Adipocyte (in vitro differentiated cells): ENCODE measurements around the gene KCNS1.
A peak's percentile ranks its signal among the peaks of the same experiment; 100 is the strongest.
"Not testable (repeated sequence)": the region's sequence is repeated elsewhere in the genome, so short reads cannot be mapped to it uniquely, and the experiment has no call there.

Source experiments
- DNase-seq: peaks from one replicate; pipeline ENCODE4 v3.0.0-alpha.2; 2015; ENCODE audit warnings: low read depth
- H3K27me3 ChIP-seq: replicated peaks from 2 replicates; pipeline ENCODE4 v1.7.0; 2013; ENCODE audit warnings: mild to moderate bottlenecking, low read length, moderate library complexity; ENCODE audit not compliant: control insufficient read depth, insufficient read depth
- H3K36me3 ChIP-seq: 2 replicates; pipeline ENCODE4 v1.7.0; 2013; ENCODE audit warnings: low read length, mild to moderate bottlenecking, moderate library complexity; ENCODE audit not compliant: control insufficient read depth, insufficient read depth, severe bottlenecking
- H3K4me1 ChIP-seq: 2 replicates; pipeline ENCODE4 v1.7.0; 2013; ENCODE audit warnings: mild to moderate bottlenecking, low read length, moderate library complexity; ENCODE audit not compliant: control insufficient read depth, insufficient read depth
- H3K4me3 ChIP-seq: 2 replicates; pipeline ENCODE4 v1.7.0; 2013; ENCODE audit warnings: mild to moderate bottlenecking, low read length, moderate library complexity
- H3K9ac ChIP-seq: 2 replicates; pipeline ENCODE4 v1.7.0; 2013; ENCODE audit warnings: mild to moderate bottlenecking, low read length, moderate library complexity
- H3K9me3 ChIP-seq: 2 replicates; pipeline ENCODE4 v1.7.0; 2013; ENCODE audit warnings: mild to moderate bottlenecking, low read length, moderate library complexity; ENCODE audit not compliant: control insufficient read depth

The KCNS1 gene

DNA sequence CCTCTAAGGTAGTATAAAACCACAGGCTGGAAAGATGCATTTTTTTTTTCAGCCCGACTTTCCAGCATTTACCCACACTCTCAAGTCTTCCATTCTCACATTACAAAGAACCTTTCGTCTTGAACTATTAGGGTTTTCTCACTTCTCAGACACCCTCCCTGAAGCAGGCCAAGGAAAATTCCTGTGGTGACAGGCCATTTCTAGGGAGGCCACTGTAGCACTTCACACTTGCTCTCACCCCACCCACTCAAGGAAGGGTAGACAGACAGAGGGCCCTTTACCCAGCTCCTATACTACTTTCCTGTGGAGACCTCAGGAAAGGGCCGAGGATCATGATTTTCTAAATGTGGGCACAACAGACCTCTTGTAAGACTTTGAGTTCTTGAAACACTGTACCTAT, 27.7 kb downstream of the KCNS1 start:
- peaks cover 9% of the 10 kb centered on the region for H3K4me1 ChIP-seq
- no peaks in the 10 kb centered on the region for H3K27me3 ChIP-seq
- H3K4me3 ChIP-seq = no peak overlapping the region
- DNase-seq = no peak
- peaks cover 16% of the 10 kb centered on the region for H3K36me3 ChIP-seq
- no peaks in the 10 kb centered on the region for H3K9me3 ChIP-seq
- no peak overlapping the region for H3K9ac ChIP-seq

DNA sequence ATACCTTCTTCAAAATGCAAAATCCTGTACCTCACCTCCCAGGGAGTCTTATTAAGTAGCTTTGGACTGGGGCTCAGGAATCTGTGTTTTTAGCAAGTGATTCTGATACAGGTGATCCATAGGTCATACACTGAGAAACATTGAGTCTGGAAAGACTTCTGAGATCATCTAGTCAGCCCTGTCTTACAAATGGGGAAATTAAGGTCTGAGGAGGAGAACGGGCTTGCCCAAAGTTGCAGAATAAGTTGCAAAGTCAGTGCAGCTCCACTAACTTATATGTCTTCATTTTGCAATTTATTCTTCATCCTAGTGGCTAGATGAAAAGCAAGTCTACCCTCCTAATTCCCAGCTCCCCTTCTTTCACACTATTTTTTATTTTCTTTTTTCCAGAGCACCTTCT, 28.9 kb downstream of the KCNS1 start:
- Histone ChIP-seq H3K9ac (no peak overlapping the region), H3K4me1 (peaks cover 12% of the 10 kb centered on the region), H3K27me3 (no peaks in the 10 kb centered on the region), H3K9me3 (no peaks in the 10 kb centered on the region), H3K4me3 (no peak overlapping the region), H3K36me3 (peaks cover 16% of the 10 kb centered on the region)
- no peak for DNase-seq

DNA sequence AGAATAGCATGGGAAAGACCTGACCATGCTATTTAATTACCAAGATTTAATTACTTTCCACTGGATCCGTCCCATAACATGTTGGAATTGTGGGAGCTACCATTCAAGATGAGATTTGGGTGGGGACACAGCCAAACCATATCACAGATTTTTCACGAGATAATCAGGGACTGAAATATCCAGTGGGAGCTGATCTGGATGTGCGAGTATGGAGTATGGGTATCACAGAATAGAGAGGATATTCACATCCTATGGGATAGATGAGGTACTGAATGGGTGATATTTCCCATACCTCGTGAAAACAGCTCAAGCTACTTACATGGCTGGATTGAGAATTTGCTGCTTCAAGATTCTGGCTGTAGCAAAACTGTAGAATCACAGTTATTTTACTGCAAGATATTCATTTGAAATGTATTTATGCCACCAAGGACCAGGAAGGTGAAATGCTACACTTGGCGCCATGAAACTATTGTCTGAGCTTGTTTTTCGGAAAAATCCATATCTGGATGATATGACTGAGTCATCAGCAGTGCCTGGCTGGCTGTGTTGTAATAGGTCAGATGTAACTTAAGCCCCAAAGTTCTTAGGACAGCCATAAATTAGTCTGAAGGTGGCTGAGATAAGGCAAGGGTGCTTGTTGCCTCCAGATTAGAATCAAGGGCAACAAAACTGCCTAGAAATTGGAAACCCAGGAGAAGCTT, 29.8 kb downstream of the KCNS1 start:
- peak; percentile 51 for DNase-seq
- no peak overlapping the region for H3K4me3 ChIP-seq
- no peaks in the 10 kb centered on the region for H3K27me3 ChIP-seq
- H3K4me1 ChIP-seq = peaks cover 22% of the 10 kb centered on the region
- H3K36me3 ChIP-seq = peaks cover 10% of the 10 kb centered on the region
- no peak overlapping the region for H3K9ac ChIP-seq
- no peaks in the 10 kb centered on the region for H3K9me3 ChIP-seq

DNA sequence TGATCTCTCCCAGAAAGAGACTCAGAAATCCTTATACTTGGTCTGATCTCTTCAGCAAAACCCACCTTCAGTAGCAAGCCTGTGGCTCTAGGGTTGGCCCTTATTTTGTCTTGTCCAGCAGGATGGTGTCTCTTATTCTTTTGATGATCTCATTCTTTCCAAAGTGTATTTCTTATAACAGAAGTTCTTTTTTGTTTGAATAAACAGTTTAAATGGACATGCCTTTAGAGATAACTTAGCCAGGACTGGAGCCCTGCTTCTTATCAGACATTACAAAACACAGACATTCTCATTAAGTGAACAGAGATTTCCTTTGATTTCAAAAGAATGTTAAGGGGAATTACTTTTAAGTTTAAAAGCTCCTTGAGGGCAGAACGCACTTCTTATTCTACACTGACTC, 31.7 kb downstream of the KCNS1 start:
- no peak overlapping the region for H3K9ac ChIP-seq
- H3K27me3 ChIP-seq = no peaks in the 10 kb centered on the region
- peaks cover 27% of the 10 kb centered on the region for H3K4me1 ChIP-seq
- H3K36me3 ChIP-seq = no peaks in the 10 kb centered on the region
- no peaks in the 10 kb centered on the region for H3K9me3 ChIP-seq
- H3K4me3 ChIP-seq = no peak overlapping the region
- no peak for DNase-seq

DNA sequence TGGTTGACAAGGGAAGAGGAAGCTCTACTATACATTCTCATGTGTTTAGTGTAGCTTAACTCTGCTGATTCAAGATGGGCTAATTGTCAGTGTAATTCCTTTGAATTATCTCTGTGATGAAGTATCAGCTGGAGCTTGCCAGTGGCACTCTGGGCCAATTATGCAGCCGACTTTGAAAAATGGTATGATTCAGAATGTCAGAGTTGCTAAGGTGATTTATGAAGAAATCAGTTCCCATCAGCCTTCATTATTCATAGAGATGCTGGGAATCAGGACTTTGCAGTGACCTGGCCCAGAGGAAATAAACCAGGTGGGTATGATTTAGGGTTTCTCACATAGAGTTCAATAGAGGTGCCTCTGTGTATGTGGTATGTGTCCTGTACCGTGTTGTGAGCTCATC, 33.4 kb downstream of the KCNS1 start:
- H3K4me1 ChIP-seq = peaks cover 27% of the 10 kb centered on the region
- H3K9me3 ChIP-seq = no peaks in the 10 kb centered on the region
- no peak overlapping the region for H3K9ac ChIP-seq
- no peaks in the 10 kb centered on the region for H3K36me3 ChIP-seq
- H3K4me3 ChIP-seq = no peak overlapping the region
- DNase-seq = no peak
- no peaks in the 10 kb centered on the region for H3K27me3 ChIP-seq

DNA sequence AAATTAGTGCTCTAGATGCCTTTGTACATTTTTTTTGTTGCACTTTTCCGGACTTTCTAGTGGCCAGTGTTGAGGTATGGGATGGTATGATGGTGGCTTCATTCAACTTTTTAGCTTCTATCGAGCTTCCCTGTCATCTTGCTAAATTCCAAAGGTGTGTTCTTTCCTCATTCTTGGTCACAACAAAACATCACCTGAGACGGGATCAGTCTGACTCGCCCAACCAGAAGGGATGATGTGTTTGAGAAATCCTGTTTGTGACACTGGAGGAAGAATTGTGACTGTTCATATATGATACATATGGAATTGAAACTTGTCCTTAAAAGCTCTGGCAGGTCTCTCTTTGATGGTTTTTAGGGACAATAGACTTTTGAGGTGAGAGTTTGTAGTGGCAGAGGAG, 33.8 kb downstream of the KCNS1 start:
- Histone ChIP-seq H3K36me3 (no peaks in the 10 kb centered on the region), H3K9me3 (no peaks in the 10 kb centered on the region), H3K9ac (no peak overlapping the region), H3K27me3 (no peaks in the 10 kb centered on the region), H3K4me1 (peaks cover 27% of the 10 kb centered on the region), H3K4me3 (no peak overlapping the region)
- DNase-seq = no peak

DNA sequence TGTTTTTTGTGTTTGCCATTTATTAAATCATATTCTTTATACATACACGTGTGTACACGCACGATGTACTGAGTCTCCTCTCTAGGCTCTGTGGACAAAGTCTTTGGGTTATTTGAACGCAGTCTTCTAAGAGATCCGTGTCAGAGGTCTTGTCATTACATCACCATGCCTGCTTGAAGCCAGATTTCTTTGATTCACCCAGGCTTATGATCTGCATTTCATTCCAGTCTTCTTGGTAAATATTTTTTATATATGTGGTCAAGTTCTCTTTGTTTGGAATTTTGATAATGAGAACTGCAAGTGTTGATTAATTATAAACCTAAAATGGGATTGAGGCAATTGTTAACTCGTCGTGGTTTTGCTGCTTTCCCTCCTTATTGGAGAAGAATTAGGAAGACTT, 34.6 kb downstream of the KCNS1 start:
- Histone ChIP-seq H3K9me3 (no peaks in the 10 kb centered on the region), H3K9ac (no peak overlapping the region), H3K4me1 (peaks cover 25% of the 10 kb centered on the region), H3K27me3 (no peaks in the 10 kb centered on the region), H3K4me3 (no peak overlapping the region), H3K36me3 (no peaks in the 10 kb centered on the region)
- DNase-seq = no peak

DNA sequence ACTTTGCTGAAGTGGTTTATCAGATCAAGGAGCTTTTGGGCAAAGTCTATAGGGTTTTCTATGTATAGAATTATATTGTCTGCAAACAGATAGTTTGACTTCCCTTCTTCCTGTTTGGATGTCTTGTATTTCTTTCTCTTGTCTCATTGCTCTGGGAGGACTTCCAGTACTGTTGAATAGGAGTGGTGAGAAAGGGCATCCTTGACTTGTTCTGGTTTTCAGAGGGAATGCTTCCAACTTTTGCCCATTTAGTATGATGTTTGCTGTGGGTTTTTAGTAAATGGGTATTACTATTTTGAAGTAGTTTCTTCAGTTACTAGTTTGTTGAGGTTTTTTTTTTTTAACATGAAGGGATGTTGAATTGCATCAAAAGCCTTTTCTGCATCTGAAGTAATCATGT, 36.1 kb downstream of the KCNS1 start:
- Histone ChIP-seq H3K9me3 (no peaks in the 10 kb centered on the region), H3K9ac (no peak overlapping the region), H3K4me1 (peaks cover 21% of the 10 kb centered on the region), H3K36me3 (no peaks in the 10 kb centered on the region), H3K27me3 (no peaks in the 10 kb centered on the region), H3K4me3 (no peak overlapping the region)
- no peak for DNase-seq

DNA sequence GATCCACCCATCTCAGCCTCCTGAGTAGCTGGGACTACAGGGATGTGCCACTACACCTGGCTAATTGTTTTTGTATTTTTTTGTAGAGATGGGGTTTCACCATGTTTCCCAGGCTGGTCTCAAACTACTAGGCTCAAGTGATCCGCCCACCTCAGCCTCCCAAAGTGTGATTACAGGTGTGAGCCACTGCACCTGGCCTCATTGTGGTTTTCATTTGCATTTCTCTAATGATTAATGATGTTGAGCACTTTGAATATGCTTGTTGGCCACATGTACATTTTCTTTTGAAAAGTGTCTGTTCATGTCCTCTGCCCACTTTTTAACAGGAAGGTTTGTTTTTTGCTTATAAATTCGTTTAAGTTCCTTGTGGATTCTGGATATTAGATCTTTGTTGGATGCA, 37.8 kb downstream of the KCNS1 start:
- peaks cover 21% of the 10 kb centered on the region for H3K4me1 ChIP-seq
- H3K36me3 ChIP-seq, H3K27me3 ChIP-seq, DNase-seq, H3K9me3 ChIP-seq, H3K4me3 ChIP-seq, H3K9ac ChIP-seq: not testable (repeated sequence)

DNA sequence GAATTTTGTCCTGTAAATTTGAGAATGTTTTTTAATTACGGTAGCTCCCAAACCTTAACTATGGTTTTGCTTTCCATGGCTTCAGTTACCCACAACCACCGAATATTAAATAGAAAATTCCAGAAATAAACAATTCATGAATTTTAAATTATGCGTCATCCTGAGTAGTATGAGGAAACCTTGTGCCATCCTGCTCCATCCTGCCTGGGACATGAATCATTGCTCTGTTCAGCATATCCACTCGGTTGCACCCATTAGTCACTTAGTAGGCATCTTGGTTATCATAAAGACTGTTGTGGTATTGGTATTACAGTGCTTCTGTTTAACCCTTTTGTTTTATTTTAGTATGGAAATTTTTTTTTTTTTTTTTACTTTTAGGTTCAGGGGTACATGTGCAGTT, 39.7 kb downstream of the KCNS1 start:
- H3K9ac ChIP-seq = no peak overlapping the region
- peak; percentile 80 for DNase-seq
- H3K27me3 ChIP-seq = no peaks in the 10 kb centered on the region
- H3K4me1 ChIP-seq = peaks cover 6% of the 10 kb centered on the region
- H3K4me3 ChIP-seq = no peak overlapping the region
- no peaks in the 10 kb centered on the region for H3K9me3 ChIP-seq
- H3K36me3 ChIP-seq = peaks cover 8% of the 10 kb centered on the region

DNA sequence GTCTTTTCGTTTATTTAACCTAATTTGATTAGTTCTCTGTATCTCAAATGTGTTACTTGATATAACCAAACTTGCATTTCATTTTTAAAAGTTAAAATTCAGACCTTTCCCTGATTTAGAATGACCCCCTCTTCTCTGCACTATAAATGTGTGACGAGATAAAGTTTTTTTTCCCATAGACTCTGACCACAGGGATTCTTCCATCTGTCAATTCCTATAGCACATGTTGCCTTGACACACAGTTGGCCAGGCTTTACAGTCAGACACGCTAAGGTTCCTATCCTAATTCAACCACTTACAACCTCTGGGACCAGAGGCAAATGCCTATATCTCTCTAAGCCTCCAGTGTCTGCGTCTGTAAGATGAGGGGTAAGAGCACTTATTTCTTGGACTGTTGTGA, 40.6 kb downstream of the KCNS1 start:
- Histone ChIP-seq H3K9ac (no peak overlapping the region), H3K27me3 (no peaks in the 10 kb centered on the region), H3K4me3 (no peak overlapping the region), H3K36me3 (peaks cover 8% of the 10 kb centered on the region), H3K4me1 (peaks cover 4% of the 10 kb centered on the region), H3K9me3 (no peaks in the 10 kb centered on the region)
- no peak for DNase-seq
